GM23248 (cell line): Measurements from ENCODE around the gene REG4. TPM values are rescaled to one million over a fixed set of nuclear protein-coding genes. Genes with fewer than 3 reads are reported as not detected.

Experiments used
- DNase-seq: peaks from one replicate; pipeline ENCODE4 v3.0.0-alpha.2; 2015
- H2AFZ ChIP-seq: fragments of 200-600 bp; sonication (generic); 2 replicates; pipeline ENCODE4 v1.6.1; 2016; ENCODE audit warnings: antibody characterized with exemption
- H3F3A ChIP-seq: fragments of 200-600 bp; sonication (generic); 2 replicates; pipeline ENCODE4 v1.6.1; 2016; ENCODE audit warnings: mild to moderate bottlenecking, antibody characterized with exemption, mixed run types; ENCODE audit not compliant: insufficient read depth
- H3K27ac ChIP-seq: fragments of 200-600 bp; sonication (generic); 2 replicates; pipeline ENCODE4 v1.5.1; 2016; ENCODE audit warnings: mild to moderate bottlenecking
- H3K27me3 ChIP-seq: fragments of 200-600 bp; sonication (generic); replicated peaks from 2 replicates; pipeline ENCODE4 v1.6.1; 2016; ENCODE audit warnings: mild to moderate bottlenecking; ENCODE audit not compliant: insufficient read depth
- H3K36me3 ChIP-seq: fragments of 200-600 bp; sonication (generic); 2 replicates; pipeline ENCODE4 v1.6.1; 2016; ENCODE audit warnings: low read depth, mild to moderate bottlenecking
- H3K4me1 ChIP-seq: fragments of 200-600 bp; sonication (generic); 2 replicates; pipeline ENCODE4 v1.6.1; 2016; ENCODE audit warnings: mild to moderate bottlenecking; ENCODE audit not compliant: insufficient read depth
- H3K4me2 ChIP-seq: fragments of 200-600 bp; sonication (generic); one replicate; pipeline ENCODE4 v1.6.1; 2016; ENCODE audit warnings: mild to moderate bottlenecking; ENCODE audit not compliant: unreplicated experiment
- H3K4me3 ChIP-seq: fragments of 200-600 bp; sonication (generic); 2 replicates; pipeline ENCODE4 v1.5.1; 2016; ENCODE audit warnings: mild to moderate bottlenecking
- H3K79me2 ChIP-seq: fragments of 200-600 bp; sonication (generic); 2 replicates; pipeline ENCODE4 v1.6.1; 2016; ENCODE audit warnings: mild to moderate bottlenecking; ENCODE audit not compliant: insufficient read depth
- H3K9ac ChIP-seq: fragments of 200-600 bp; sonication (generic); 2 replicates; pipeline ENCODE4 v1.6.1; 2016; ENCODE audit warnings: mild to moderate bottlenecking
- H3K9me2 ChIP-seq: fragments of 200-600 bp; sonication (generic); 2 replicates; pipeline ENCODE4 v1.6.1; 2016; ENCODE audit warnings: mixed run types, mild to moderate bottlenecking, moderate library complexity; ENCODE audit not compliant: insufficient read depth
- H3K9me3 ChIP-seq: fragments of 200-600 bp; sonication (generic); one replicate; pipeline ENCODE4 v1.6.1; 2017; ENCODE audit warnings: low read depth
- H4K20me1 ChIP-seq: fragments of 200-600 bp; sonication (generic); 2 replicates; pipeline ENCODE4 v1.6.0; 2016; ENCODE audit not compliant: insufficient read depth
- EZH2 ChIP-seq: fragments of 200-600 bp; sonication (generic); IDR thresholded peaks from 2 replicates; pipeline ENCODE4 v1.6.1; 2018; ENCODE audit warnings: antibody characterized with exemption, mild to moderate bottlenecking; ENCODE audit not compliant: insufficient read depth, poor library complexity, severe bottlenecking
- EZH2phosphoT487 ChIP-seq: fragments of 200-600 bp; sonication (generic); IDR thresholded peaks from 2 replicates; pipeline ENCODE4 v1.6.1; 2018; ENCODE audit warnings: antibody characterized with exemption, moderate library complexity, mild to moderate bottlenecking, low read depth; ENCODE audit not compliant: insufficient read depth
- WGBS, 2 experiments: methylation state at CpG; one replicate each; pipeline ENCODE4 v1.1.6; 2015 to 2017; ENCODE audit warnings: low lambda C conversion rate in 2 of 2, low coverage in 1 of 2; ENCODE audit errors: missing lambda C conversion rate in 2 of 2; 5-methylcytosine and 5-hydroxymethylcytosine counted together
- in situ Hi-C: fragments of 300-500 bp; cut with MboI; formaldehyde crosslinking; loops from 2 replicates; pipeline ENCODE4 v1.15.0; 2020
- polyA plus RNA-seq: library from polyadenylated mRNA; unstranded; fragments of >200 nt; fragmentation: Nextera tagmentation; extraction: Ambion mirVana; gene quantifications from 2 replicates; pipeline ENCODE4 v1.2.1, GENCODE V29; 2016
- total RNA-seq: library from RNA; depleted of rRNA; stranded (reverse); fragments of >200 nt; shearing (Covaris generic); gene quantifications from 2 replicates; pipeline ENCODE4 v1.2.3, GENCODE V29; 2014

REG4 gene
- total and polyA plus RNA-seq, 2 experiments from 2014 or later, result not detected

DNA sequence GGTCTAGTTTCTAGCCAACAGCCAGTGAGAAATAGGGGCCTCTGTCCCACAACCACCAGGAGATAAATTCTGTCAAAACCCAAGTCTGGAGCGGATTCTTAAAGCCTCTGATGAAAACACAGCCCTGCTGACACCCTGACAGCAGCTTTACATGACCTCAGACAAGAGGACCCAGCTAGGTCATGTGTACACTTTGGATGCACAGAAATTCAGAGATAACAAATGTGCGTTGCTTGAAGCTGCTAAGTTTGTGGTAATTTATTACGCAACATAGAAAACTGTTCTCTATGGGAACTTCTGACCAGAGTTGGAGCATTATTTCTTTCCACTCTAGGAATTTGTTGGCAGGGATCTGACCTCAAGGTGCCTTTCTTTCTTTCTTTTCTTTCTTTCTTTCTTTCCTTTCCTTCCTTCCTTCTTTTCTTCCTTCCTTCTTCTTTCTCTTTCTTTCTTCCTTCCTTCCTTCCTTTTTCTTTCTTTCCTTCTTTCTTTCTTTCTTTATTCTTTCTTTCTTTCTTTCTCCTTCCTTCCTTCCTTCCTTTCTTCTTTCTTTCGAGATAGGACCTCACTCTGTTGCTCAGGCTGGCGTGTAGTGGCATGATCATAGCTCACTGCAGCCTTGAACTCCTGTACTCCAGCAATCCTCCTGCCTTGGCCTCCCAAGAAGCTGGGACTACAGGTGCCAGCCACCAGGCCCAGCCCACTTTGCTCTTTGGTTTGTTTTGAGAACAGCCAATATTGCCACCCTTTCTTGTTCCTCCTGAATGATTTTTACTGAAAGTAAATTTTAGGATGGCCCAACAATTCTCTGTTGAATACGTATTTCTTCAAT is 27.7 kb downstream of the REG4 start:
- peaks cover 23% of the 10 kb centered on the region for H3K4me1 ChIP-seq
- no peaks in the 10 kb centered on the region for H4K20me1 ChIP-seq
- TF ChIP-seq EZH2phosphoT487 (no peak), EZH2 (no peak)
- H3K79me2 ChIP-seq, result no peaks in the 10 kb centered on the region
- H3K4me3 ChIP-seq, result no peak overlapping the region
- peak; percentile 11 for DNase-seq
- H3K27me3 ChIP-seq, result no peaks in the 10 kb centered on the region
- no peak overlapping the region for H3K4me2 ChIP-seq
- no peak overlapping the region for H3K27ac ChIP-seq
- H3K36me3 ChIP-seq, result no peaks in the 10 kb centered on the region
- no peaks in the 10 kb centered on the region for H3K9me2 ChIP-seq
- no peaks in the 10 kb centered on the region for H3K9me3 ChIP-seq
- no peak overlapping the region for H2AFZ ChIP-seq
- in situ Hi-C loops, result no loop called here
- no peak overlapping the region for H3K9ac ChIP-seq
- H3F3A ChIP-seq, result peaks cover 20% of the 10 kb centered on the region; the same call in 1 of the 2 replicates
- WGBS, 2 experiments, result 78 to 82% methylated on average over 6 of the region's 6 CpGs

DNA sequence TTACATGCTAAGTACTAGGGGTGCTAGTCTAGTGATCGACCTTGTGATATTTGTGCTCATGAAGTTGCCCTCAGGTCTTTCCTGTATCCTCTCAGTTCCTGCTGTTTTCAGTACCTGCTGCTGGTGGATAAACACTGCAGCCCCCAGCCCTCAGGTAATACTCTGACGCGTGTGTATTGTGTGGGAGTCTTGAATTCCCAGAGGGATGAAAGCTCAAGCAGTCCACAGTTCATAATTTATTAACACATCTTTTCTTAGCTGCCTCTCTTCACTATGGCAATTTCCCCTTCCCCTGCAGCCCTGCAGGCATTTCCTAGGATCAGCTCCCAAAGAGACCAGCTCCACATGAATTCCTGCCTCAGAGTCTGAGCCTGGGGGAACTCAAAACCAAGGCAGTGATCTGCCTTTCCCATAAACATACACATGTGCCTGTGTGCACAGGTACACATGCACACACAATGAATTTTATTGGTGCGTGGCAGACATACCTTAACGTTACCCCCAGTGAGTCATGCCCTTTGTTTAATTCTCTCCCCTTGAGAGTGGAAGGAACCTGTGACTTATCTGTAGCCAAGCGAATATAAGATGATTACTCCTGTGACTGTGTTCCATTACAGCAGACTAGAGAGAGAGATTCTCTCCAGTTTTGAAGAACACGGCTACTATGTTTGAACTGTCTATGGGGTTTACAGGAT is 28.5 kb downstream of the REG4 start:
- peaks cover 17% of the 10 kb centered on the region; the same call in 1 of the 2 replicates for H3K4me1 ChIP-seq
- H3K27ac ChIP-seq, result no peak overlapping the region
- no peak overlapping the region for H2AFZ ChIP-seq
- no peaks in the 10 kb centered on the region for H3K36me3 ChIP-seq
- H3K4me3 ChIP-seq, result no peak overlapping the region
- H3K79me2 ChIP-seq, result no peaks in the 10 kb centered on the region
- DNase-seq, result no peak
- H3K9me3 ChIP-seq, result no peaks in the 10 kb centered on the region
- H3K4me2 ChIP-seq, result no peak overlapping the region
- H3K9me2 ChIP-seq, result no peaks in the 10 kb centered on the region
- in situ Hi-C loops, result no loop called here
- no peaks in the 10 kb centered on the region for H3K27me3 ChIP-seq
- no peaks in the 10 kb centered on the region for H4K20me1 ChIP-seq
- no peak for TF ChIP-seq EZH2phosphoT487
- TF ChIP-seq EZH2, result no peak
- peaks cover 20% of the 10 kb centered on the region; the same call in 1 of the 2 replicates for H3F3A ChIP-seq
- no peak overlapping the region for H3K9ac ChIP-seq
- WGBS, 2 experiments, result 87 to 89% methylated on average over 7 of the region's 7 CpGs

DNA sequence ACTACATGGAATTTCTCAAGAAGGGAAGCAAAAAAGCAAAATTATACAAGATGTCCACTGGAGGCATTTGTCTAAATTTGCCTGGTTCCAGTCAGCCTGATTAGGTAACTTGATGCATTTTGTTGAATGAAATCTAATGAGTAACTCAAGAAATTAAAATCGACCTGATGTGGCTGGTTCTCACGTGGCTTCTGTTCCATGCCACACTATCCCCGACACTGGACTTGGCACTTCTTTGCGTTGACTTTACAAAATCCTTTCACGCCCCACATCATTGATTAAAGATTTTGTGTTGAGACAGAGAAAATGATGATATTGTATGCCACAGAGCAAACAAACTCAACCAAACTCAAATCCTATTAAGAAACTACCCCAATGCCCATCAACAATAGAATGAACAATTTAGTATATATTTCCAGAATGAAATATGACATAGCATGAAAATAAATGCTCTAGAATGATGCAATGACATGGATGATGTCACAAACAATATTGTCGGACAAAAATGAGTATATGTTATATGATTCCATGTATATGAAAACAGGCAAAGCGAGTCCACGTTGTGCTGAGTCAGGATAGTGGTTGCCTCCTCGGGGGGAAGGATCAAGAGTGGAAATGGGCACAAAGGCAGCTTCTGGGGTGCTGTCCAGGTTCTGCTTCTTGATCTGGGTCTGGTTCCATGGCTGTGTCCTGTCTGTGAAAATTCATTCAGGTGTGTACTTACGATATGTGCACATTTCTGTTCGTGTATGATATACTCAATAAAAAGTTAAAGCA is 29.6 kb downstream of the REG4 start:
- DNase-seq, result no peak
- no peaks in the 10 kb centered on the region for H3K9me2 ChIP-seq
- 83 to 87% methylated on average over 11 of the region's 11 CpGs for WGBS, 2 experiments
- H3K4me1 ChIP-seq, result peaks cover 13% of the 10 kb centered on the region; the same call in 1 of the 2 replicates
- H3K4me2 ChIP-seq, result no peak overlapping the region
- H3K27me3 ChIP-seq, result no peaks in the 10 kb centered on the region
- H3F3A ChIP-seq, result peaks cover 20% of the 10 kb centered on the region; the same call in 1 of the 2 replicates
- no peak overlapping the region for H3K9ac ChIP-seq
- no peak overlapping the region for H3K4me3 ChIP-seq
- in situ Hi-C loops, result no loop called here
- no peaks in the 10 kb centered on the region for H3K36me3 ChIP-seq
- no peaks in the 10 kb centered on the region for H4K20me1 ChIP-seq
- no peaks in the 10 kb centered on the region for H3K9me3 ChIP-seq
- no peak overlapping the region for H2AFZ ChIP-seq
- H3K27ac ChIP-seq, result no peak overlapping the region
- TF ChIP-seq EZH2phosphoT487 (no peak), EZH2 (no peak)
- H3K79me2 ChIP-seq, result no peaks in the 10 kb centered on the region

DNA sequence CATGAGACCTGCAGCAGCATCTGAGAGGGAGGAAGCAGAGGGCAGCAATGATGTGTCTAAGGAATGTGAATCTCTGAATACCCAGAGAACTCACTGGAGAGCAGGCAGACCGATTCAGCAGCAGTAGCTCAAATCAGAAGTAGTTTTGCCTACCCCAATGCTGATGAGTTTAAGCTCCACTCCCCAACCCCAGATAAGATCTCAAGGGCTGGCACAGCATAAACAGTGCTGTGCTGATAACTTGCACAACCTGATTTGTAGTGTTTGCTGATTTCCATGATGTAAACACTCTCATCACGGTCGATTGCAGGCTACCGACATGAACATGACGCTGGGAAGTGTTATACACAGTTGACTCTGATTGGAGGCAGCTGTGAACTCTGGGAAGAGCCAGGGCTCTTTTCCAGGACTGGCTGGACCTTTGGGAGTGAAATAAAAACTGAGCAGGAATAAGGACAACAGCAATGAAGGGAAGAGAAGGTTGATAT is 31.3 kb downstream of the REG4 start:
- WGBS, 2 experiments, result 1% methylated on average over 5 of the region's 5 CpGs
- Histone ChIP-seq H3K27me3 (no peaks in the 10 kb centered on the region), H3K4me2 (peak overlapping the region; percentile 81), H3F3A (peaks cover 20% of the 10 kb centered on the region; the same call in 1 of the 2 replicates), H2AFZ (peak overlapping the region; percentile 95), H3K9me3 (no peaks in the 10 kb centered on the region), H3K4me1 (peaks cover 11% of the 10 kb centered on the region; the same call in 1 of the 2 replicates), H3K4me3 (peak overlapping the region; percentile 62), H3K36me3 (no peaks in the 10 kb centered on the region), H3K27ac (peak overlapping the region; percentile 31; the same call in 1 of the 2 replicates), H3K9me2 (no peaks in the 10 kb centered on the region), H3K79me2 (no peaks in the 10 kb centered on the region), H3K9ac (peak overlapping the region; percentile 52), H4K20me1 (no peaks in the 10 kb centered on the region)
- no peak for TF ChIP-seq EZH2
- no peak for TF ChIP-seq EZH2phosphoT487
- in situ Hi-C loops, result no loop called here
- DNase-seq, result peak; percentile 67
